Smooth muscle cell of trachea (primary cell): ENCODE results near the gene ATP6AP1. TPM values are rescaled to one million over a fixed set of nuclear protein-coding genes. Genes with fewer than 3 reads are reported as not detected.

Experiments
- total RNA-seq: library from RNA; depleted of rRNA; stranded (reverse); fragments of >200 nt; gene quantifications from 2 replicates; pipeline ENCODE4 v1.2.1, GENCODE V29; 2014

The ATP6AP1 gene
- total RNA-seq = 68.9 and 89.0 TPM in 2 replicates

DNA sequence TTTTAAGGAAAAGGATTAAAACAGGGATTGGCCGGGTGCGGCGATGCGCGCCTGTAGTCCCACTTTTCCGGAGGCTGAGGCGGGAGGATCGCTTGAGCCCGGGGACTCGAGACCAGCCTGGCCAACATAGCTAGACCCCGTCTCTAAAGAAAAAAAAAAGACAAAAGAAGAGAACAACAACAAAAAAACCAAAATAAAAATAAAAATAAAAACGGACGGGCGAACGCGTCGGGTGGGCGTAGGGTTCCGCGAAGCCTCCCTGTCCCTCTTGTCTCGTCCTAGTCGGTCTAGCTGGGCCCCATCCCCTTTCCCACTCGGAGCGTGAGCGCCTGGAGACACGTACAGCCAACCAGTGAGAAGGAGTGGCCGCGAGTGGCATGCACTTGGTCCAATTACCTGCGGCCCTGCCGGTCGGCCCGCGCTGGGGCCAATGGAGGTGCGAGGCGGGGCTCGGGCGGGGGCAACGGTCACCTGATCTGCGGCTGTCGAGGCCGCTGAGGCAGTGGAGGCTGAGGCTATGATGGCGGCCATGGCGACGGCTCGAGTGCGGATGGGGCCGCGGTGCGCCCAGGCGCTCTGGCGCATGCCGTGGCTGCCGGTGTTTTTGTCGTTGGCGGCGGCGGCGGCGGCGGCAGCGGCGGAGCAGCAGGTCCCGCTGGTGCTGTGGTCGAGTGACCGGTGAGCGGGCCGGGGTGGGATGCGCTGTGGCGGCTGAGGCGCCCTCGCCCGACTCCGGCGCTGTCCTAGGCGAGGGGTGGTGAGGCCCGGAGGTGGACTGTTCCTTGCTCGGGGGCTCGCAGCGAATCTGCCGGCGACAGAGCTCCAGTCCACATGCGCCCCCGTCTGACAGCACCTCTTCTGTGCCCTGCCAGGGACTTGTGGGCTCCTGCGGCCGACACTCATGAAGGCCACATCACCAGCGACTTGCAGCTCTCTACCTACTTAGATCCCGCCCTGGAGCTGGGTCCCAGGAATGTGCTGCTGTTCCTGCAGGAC is at the start of gene ATP6AP1:
ATP6AP1 (plus strand) TSS at position 502 of the 996 bp plus-strand sequence; CDS start at position 518, 16 bp downstream.

GRCh38 chrX:154378799-154379568 is 49.5 kb upstream of the ATP6AP1 start, which contains the start of gene EMD:
Gene EMD (plus strand): TSS chrX:154379295. CDS start chrX:154379485, 190 bp downstream.

DNA sequence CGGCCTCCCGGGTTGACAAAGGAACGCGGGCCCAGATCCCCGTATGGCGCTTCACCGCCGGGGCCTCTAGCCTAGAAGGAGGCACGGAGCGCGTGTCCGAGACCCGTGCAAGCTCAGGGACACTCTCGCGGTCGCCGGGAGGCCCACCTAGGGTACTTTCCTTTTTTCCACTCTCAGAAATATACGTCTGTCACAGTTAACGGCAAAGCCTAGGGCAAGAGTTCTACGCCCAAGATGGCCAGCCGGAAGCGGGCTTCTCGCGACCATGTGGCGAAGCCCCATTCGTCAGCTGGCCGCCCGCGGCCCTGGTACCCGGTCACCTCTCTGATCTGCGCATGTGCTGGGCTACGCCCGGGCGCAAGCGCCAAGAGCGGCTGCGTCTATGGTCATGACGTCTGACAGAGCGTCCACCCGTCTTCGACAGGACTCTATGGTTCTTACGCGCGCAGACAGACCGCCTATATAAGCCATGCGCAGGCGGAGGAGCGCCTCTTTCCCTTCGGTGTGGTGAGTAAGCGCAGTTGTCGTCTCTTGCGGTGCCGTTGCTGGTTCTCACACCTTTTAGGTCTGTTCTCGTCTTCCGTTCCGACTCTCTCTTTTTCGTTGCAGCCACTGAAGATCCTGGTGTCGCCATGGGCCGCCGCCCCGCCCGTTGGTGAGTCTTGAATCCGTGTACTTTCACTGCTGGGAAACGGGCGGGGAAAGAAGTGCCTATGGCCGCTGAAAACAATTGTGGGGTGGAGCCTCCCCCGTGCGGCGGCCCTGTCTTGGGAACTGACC is 30.4 kb upstream of the ATP6AP1 start, which contains the start of gene RPL10:
RPL10 (plus strand) TSS at position 490 of the 780 bp plus-strand sequence; CDS start at position 633, 143 bp downstream.

GRCh38 chrX:154409222-154409871 is 19.1 kb upstream of the ATP6AP1 start, which contains the start of gene DNASE1L1:
Gene DNASE1L1 (minus strand): TSS chrX:154409254. CDS start chrX:154405568, 3,686 bp downstream.

GRCh38 chrX:154436983-154437752 is 8.7 kb downstream of the ATP6AP1 start, which contains the start of gene GDI1:
Gene GDI1 (plus strand): TSS chrX:154437154. CDS start chrX:154437255, 101 bp downstream.

DNA sequence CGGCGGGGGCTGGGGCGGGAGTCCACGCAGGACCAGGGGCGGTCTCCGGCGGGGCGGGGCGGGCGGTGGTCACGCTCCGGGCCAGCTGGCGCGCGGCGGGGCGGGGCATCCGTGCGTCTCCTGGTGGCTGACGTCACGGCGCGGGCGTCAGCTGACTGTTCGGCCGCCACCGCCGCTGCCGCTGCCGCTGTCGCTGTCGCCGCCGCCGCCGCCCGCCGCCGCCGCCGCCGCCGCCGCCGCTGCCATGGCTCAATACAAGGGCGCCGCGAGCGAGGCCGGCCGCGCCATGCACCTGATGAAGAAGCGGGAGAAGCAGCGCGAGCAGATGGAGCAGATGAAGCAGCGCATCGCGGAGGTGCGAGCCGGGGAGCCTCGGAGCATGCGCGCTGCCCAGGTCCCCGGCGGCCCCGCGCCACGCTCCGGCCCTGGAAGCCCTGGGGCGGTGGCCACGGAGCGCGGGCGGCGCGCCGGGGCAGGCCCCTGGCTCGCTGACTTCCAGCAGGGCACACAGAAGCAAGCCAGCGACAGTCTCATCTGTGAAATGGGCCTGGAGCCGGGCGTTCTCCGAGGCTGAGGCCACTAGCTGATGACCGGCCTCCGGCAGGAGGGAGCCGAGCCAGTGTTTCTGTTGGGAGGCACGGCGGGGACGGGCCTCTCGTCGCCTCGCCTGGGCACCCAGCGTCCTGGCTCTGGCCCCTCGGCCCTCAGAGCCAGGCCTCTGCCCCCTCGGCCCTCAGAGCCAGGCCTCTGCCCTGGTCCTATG is 15.7 kb downstream of the ATP6AP1 start, which contains the start of gene FAM50A:
FAM50A (plus strand) TSS at position 150 of the 763 bp plus-strand sequence; CDS start at position 245, 95 bp downstream.

GRCh38 chrX:154458116-154458953 is 29.9 kb downstream of the ATP6AP1 start, which contains the start of gene PLXNA3:
Gene PLXNA3 (plus strand): TSS chrX:154458281. CDS start chrX:154460184, 1,903 bp downstream.

GRCh38 chrX:154478728-154479622 is 50.5 kb downstream of the ATP6AP1 start, which contains the start of gene LAGE3:
Gene LAGE3 (minus strand): TSS chrX:154479281. CDS start chrX:154478915, 366 bp downstream.

Other genes with a start within 250 kb of the ATP6AP1 start
- not detected in 2 replicates for gene OPN1MW, start 246.1 kb upstream of the ATP6AP1 start, total RNA-seq
- not detected in 2 replicates for gene OPN1MW2, start 208.9 kb upstream of the ATP6AP1 start, total RNA-seq
- not detected in 2 replicates for gene OPN1MW3, start 171.1 kb upstream of the ATP6AP1 start, total RNA-seq
- gene TEX28, start 133.6 kb upstream of the ATP6AP1 start, total RNA-seq = 0.17 TPM in 1 of 2 replicates, not detected in the other
- gene TKTL1, start 132.9 kb upstream of the ATP6AP1 start, total RNA-seq = not detected in 2 replicates
- gene FLNA, start 54.0 kb upstream of the ATP6AP1 start, total RNA-seq = 1,846 and 2,620 TPM in 2 replicates
- 25.6 and 29.4 TPM in 2 replicates for gene EMD, start 49.4 kb upstream of the ATP6AP1 start, total RNA-seq
- gene RPL10, start 30.3 kb upstream of the ATP6AP1 start, total RNA-seq = 1,913 and 5,394 TPM in 2 replicates
- gene DNASE1L1, start 19.4 kb upstream of the ATP6AP1 start, total RNA-seq = 60.4 and 78.9 TPM in 2 replicates
- 17.7 and 23.0 TPM in 2 replicates for gene TAFAZZIN, start 17.1 kb upstream of the ATP6AP1 start, total RNA-seq
- gene GDI1, start 8.5 kb downstream of the ATP6AP1 start, total RNA-seq = 63.3 and 141 TPM in 2 replicates
- 73.3 and 85.2 TPM in 2 replicates for gene FAM50A, start 15.5 kb downstream of the ATP6AP1 start, total RNA-seq
- gene PLXNA3, start 29.6 kb downstream of the ATP6AP1 start, total RNA-seq = 24.0 and 31.8 TPM in 2 replicates
- gene LAGE3, start 50.6 kb downstream of the ATP6AP1 start, total RNA-seq = 22.3 and 23.5 TPM in 2 replicates
- 39.0 and 75.4 TPM in 2 replicates for gene UBL4A, start 57.9 kb downstream of the ATP6AP1 start, total RNA-seq
- gene SLC10A3, start 62.0 kb downstream of the ATP6AP1 start, total RNA-seq = 21.1 and 33.6 TPM in 2 replicates
- 38.3 and 43.5 TPM in 2 replicates for gene FAM3A, start 87.6 kb downstream of the ATP6AP1 start, total RNA-seq
- 141 and 233 TPM in 2 replicates for gene G6PD, start 118.2 kb downstream of the ATP6AP1 start, total RNA-seq
- 26.5 and 28.6 TPM in 2 replicates for gene IKBKG, start 118.9 kb downstream of the ATP6AP1 start, total RNA-seq
- gene CTAG1A, start 156.5 kb downstream of the ATP6AP1 start, total RNA-seq = not detected in 2 replicates
- gene CTAG1B, start 190.6 kb downstream of the ATP6AP1 start, total RNA-seq = not detected in 2 replicates
- not detected in 2 replicates for gene CTAG2, start 224.9 kb downstream of the ATP6AP1 start, total RNA-seq